KG1 (cell line): Measurements from ENCODE around the gene RNH1.
A peak's percentile ranks its signal among the peaks of the same experiment; 100 is the strongest.

ENCODE experiments used
- DNase-seq: peaks from one replicate; lab custom pipeline; 2025; lab: John Stamatoyannopoulos, UW

Gene RNH1

GRCh38 chr11:459511-460220 lies 47.4 kb downstream of the RNH1 start:
- no peak for DNase-seq

- no peak for DNase-seq
These were observed 49.8 kb downstream of the RNH1 start for GRCh38 chr11:457111-457760.

GRCh38 chr11:456533-456932 lies 50.5 kb downstream of the RNH1 start:
- DNase-seq, result no peak

- DNase-seq, result no peak
These were observed 51.4 kb downstream of the RNH1 start for GRCh38 chr11:455566-456147.

GRCh38 chr11:454801-455565 lies 52.1 kb downstream of the RNH1 start:
- DNase-seq, result no peak

- DNase-seq, result no peak
These were observed 53.0 kb downstream of the RNH1 start for GRCh38 chr11:454043-454442.

- DNase-seq, result no peak
These were observed 53.5 kb downstream of the RNH1 start for GRCh38 chr11:453564-453963.

GRCh38 chr11:452916-453527 lies 54.0 kb downstream of the RNH1 start:
- DNase-seq, result no peak

GRCh38 chr11:452203-452744 lies 54.8 kb downstream of the RNH1 start:
- DNase-seq, result no peak

GRCh38 chr11:451738-452137 lies 55.3 kb downstream of the RNH1 start:
- DNase-seq, result no peak

- peak; percentile 37 for DNase-seq
These were observed 56.1 kb downstream of the RNH1 start for GRCh38 chr11:450809-451451.

- peak; percentile 76 for DNase-seq
These were observed 56.9 kb downstream of the RNH1 start, which contains the start of gene PTDSS2 for GRCh38 chr11:449889-450808. Gene PTDSS2 (plus strand): TSS chr11:450279. CDS start chr11:450456, 177 bp downstream.

GRCh38 chr11:447923-448731 lies 58.9 kb downstream of the RNH1 start:
- peak; percentile 93 for DNase-seq

- DNase-seq, result no peak
These were observed 60.2 kb downstream of the RNH1 start for GRCh38 chr11:446891-447290.

GRCh38 chr11:445765-446588 lies 61.1 kb downstream of the RNH1 start:
- DNase-seq, result no peak
